VCaP (cell line): ENCODE data around the gene ZNF587.

Experiments used
- H3K27ac ChIP-seq: fragments of 450-650 bp; 2 replicates; pipeline ENCODE4 v1.5.1; 2017
- TF ChIP-seq, protein P1 (sequence below): fragments of 450-650 bp; conservative IDR thresholded peaks from 2 replicates; pipeline ENCODE4 v1.5.1; 2017; ENCODE audit warnings: mild to moderate bottlenecking, moderate library complexity

ZNF587 gene

DNA sequence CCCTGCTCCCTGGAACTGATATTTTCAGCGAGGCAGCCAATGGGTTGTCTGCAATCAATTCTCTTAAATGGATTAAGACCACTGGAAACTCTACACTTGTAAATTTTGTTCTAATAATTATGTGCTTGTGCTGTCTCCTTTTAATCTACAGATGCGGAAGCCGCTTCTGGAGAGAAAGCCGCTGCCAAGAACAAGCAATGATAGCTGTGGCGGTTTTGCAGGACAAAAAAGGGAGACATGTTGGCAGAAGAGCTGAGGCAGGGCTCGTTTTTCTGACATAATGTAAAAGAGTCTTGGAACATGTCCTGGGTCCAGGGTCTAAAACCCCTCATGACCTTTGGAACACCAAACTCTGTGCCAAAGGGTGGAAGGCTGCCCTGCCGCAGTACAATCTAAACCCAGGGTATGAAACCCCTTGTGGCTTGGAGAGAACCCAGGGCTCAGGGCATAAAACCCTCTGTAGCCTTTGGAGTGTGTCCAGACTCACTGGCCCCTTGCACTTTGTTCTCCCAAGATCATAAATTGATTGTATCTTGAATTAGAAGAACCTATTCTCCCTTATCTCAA is 54.0 kb downstream of the ZNF587 start:
- H3K27ac ChIP-seq = peak overlapping the region; percentile 56
- TF ChIP-seq, protein P1, sequence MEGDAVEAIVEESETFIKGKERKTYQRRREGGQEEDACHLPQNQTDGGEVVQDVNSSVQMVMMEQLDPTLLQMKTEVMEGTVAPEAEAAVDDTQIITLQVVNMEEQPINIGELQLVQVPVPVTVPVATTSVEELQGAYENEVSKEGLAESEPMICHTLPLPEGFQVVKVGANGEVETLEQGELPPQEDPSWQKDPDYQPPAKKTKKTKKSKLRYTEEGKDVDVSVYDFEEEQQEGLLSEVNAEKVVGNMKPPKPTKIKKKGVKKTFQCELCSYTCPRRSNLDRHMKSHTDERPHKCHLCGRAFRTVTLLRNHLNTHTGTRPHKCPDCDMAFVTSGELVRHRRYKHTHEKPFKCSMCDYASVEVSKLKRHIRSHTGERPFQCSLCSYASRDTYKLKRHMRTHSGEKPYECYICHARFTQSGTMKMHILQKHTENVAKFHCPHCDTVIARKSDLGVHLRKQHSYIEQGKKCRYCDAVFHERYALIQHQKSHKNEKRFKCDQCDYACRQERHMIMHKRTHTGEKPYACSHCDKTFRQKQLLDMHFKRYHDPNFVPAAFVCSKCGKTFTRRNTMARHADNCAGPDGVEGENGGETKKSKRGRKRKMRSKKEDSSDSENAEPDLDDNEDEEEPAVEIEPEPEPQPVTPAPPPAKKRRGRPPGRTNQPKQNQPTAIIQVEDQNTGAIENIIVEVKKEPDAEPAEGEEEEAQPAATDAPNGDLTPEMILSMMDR = peak; percentile 53

GRCh38 chr19:57905258-57905657 is 55.6 kb downstream of the ZNF587 start:
- TF ChIP-seq, protein P1 = no peak
- H3K27ac ChIP-seq = no peak overlapping the region

- TF ChIP-seq, protein P1 = no peak
- H3K27ac ChIP-seq = no peak overlapping the region
These were observed 57.7 kb downstream of the ZNF587 start for GRCh38 chr19:57907394-57907793.

DNA sequence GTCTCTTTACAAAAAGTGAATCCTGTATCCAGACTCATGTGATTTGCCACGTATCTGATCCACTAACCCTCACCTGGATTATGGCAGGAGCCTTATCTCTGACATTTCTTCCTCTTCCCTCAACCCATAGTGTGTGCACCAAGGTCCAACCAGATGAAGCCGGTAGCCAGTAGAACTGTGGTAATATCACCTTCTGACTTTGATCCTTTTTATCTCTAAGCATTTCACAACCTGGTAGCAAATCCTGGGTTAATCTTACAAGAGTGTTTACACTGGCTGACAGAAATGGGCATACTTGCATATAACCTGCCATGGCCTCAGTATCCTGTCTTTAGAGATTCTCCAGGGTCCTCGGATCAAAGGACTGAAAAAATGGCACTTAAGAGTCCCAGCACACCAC is 64.9 kb downstream of the ZNF587 start:
- TF ChIP-seq, protein P1 = no peak

More for the DNA sequence above, 64.9 kb downstream of the ZNF587 start:
- H3K27ac ChIP-seq = no peak overlapping the region
